Colonic mucosa (tissue), 4 donors: ENCODE data around the gene INHA. TPM values are rescaled to one million over a fixed set of nuclear protein-coding genes. Genes with fewer than 3 reads are reported as not detected.

ENCODE experiments used
- DNase-seq: peaks from one replicate; pipeline ENCODE4 v3.0.0-alpha.2; 2020
- H3K27ac ChIP-seq: fragments of 200-600 bp; one replicate; pipeline ENCODE4 v1.8.0; 2021
- H3K27me3 ChIP-seq: fragments of 200-600 bp; one replicate; pipeline ENCODE4 v1.8.0; 2021
- H3K36me3 ChIP-seq: fragments of 200-600 bp; one replicate; pipeline ENCODE4 v1.8.0; 2021
- H3K4me1 ChIP-seq: fragments of 200-600 bp; one replicate; pipeline ENCODE4 v1.8.0; 2021; ENCODE audit warnings: mild to moderate bottlenecking
- H3K4me3 ChIP-seq: fragments of 200-600 bp; one replicate; pipeline ENCODE4 v1.8.0; 2021
- H3K9ac ChIP-seq, 2 donors: one replicate each; pipeline ENCODE4 v1.7.0; 2013; ENCODE audit warnings: control low read depth in 2 of 2, low read depth in 2 of 2, low read length in 2 of 2
- H3K9me3 ChIP-seq: fragments of 200-600 bp; one replicate; pipeline ENCODE4 v1.8.0; 2021
- intact Hi-C: fragments of 100-400 bp; cut with DNase I; formaldehyde crosslinking; loops from one replicate; pipeline ENCODE4 v1.14.1; 2022
- total RNA-seq, 2 donors: library from RNA; stranded (reverse); fragmentation: NEBNext Ultra II Directional in 1 of 2; extraction: Animal tissue kit (Norgen Biotek cat#: 25700) in 1 of 2; gene quantifications; one replicate each; pipeline ENCODE4 v1.2.1, GENCODE V29; 2021
- TF ChIP-seq, protein P1 (sequence below): fragments of 200-600 bp; IDR thresholded peaks from one replicate; pipeline ENCODE4 v1.8.0; 2022; ENCODE audit warnings: antibody characterized with exemption, mild to moderate bottlenecking
- donor health status: healthy.
- donor health status: DM: no; HTN: no; CAD: no.
- donor health status: DM: no; HTN: no; CAD: no.

Gene INHA
- total RNA-seq, 2 donors from 2014 or later: not detected

GRCh38 chr2:219537657-219538488, 34.2 kb upstream of the INHA start:
- TF ChIP-seq, protein P1, sequence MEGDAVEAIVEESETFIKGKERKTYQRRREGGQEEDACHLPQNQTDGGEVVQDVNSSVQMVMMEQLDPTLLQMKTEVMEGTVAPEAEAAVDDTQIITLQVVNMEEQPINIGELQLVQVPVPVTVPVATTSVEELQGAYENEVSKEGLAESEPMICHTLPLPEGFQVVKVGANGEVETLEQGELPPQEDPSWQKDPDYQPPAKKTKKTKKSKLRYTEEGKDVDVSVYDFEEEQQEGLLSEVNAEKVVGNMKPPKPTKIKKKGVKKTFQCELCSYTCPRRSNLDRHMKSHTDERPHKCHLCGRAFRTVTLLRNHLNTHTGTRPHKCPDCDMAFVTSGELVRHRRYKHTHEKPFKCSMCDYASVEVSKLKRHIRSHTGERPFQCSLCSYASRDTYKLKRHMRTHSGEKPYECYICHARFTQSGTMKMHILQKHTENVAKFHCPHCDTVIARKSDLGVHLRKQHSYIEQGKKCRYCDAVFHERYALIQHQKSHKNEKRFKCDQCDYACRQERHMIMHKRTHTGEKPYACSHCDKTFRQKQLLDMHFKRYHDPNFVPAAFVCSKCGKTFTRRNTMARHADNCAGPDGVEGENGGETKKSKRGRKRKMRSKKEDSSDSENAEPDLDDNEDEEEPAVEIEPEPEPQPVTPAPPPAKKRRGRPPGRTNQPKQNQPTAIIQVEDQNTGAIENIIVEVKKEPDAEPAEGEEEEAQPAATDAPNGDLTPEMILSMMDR: no peak
- H3K9me3 ChIP-seq: no peaks in the 10 kb centered on the region
- DNase-seq: no peak
- intact Hi-C loops: no loop called here
- H3K27me3 ChIP-seq: no peaks in the 10 kb centered on the region
- no peak overlapping the region for H3K27ac ChIP-seq
- H3K36me3 ChIP-seq: no peaks in the 10 kb centered on the region
- no peak overlapping the region for H3K4me3 ChIP-seq
- H3K9ac ChIP-seq: no peak overlapping the region
- H3K4me1 ChIP-seq: peaks cover 4% of the 10 kb centered on the region

GRCh38 chr2:219538504-219538951, 33.6 kb upstream of the INHA start:
- intact Hi-C loops: no loop called here
- no peaks in the 10 kb centered on the region for H3K27me3 ChIP-seq
- H3K4me3 ChIP-seq: no peak overlapping the region
- H3K9me3 ChIP-seq: no peaks in the 10 kb centered on the region
- TF ChIP-seq, protein P1: no peak
- DNase-seq: no peak
- H3K9ac ChIP-seq: no peak overlapping the region
- H3K36me3 ChIP-seq: no peaks in the 10 kb centered on the region
- H3K27ac ChIP-seq: no peak overlapping the region
- peaks cover 4% of the 10 kb centered on the region for H3K4me1 ChIP-seq

DNA sequence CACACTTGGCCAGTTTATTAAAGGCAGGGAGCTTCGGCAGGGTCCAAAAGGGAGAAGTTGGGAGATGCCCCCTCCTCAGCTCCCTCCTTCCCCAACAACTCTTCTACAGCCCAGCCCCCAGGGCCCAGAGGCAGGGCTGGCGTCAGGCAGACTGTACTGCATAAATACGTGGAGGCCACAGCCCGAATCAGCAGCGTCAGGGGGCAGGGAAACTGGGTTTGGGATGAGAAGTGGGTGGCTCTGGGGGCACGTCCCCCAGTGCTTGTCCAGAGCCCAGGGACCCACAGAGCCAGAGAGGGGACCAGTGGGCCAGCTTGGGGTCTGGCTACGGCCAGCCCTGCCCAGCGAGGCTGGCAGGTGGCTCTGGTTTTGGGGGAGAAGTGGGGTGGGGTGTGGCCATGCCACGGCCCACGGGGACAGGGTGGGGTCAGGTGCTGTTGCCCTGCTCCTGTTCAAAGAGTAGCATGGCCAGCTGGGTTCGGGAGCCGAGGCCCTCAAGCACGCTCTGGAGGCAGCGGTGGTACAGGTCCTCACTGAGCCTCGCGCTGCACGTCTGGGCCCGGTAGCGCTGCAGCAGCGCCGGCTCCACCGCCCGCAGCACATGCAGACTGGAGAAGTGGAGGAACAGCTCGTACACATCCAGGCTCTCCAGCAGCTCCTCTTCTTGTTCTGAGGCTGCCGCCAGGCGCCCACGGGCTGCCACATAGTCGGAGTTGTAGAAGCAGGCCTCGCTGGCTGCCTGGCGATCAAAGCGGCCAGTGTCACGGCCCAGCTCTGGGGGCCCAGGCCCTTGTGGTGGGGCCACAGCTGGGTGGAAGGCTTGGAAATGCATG, 32.9 kb upstream of the INHA start:
- H3K9ac ChIP-seq: no peak overlapping the region
- peaks cover 4% of the 10 kb centered on the region for H3K4me1 ChIP-seq
- H3K27me3 ChIP-seq: no peaks in the 10 kb centered on the region
- no peak overlapping the region for H3K4me3 ChIP-seq
- TF ChIP-seq, protein P1: no peak
- intact Hi-C loops: no loop called here
- no peaks in the 10 kb centered on the region for H3K9me3 ChIP-seq
- no peak for DNase-seq
- no peaks in the 10 kb centered on the region for H3K36me3 ChIP-seq
- no peak overlapping the region for H3K27ac ChIP-seq

GRCh38 chr2:219539926-219540678, 32.0 kb upstream of the INHA start:
- DNase-seq: no peak
- TF ChIP-seq, protein P1: no peak

More at GRCh38 chr2:219539926-219540678, 32.0 kb upstream of the INHA start:
- intact Hi-C loops: loop anchor here (2.0 to 5.0 kb wide), 2 partner anchors 103 to 147 kb away; no protein-coding TSS in a partner anchor
- Histone ChIP-seq H3K36me3 (no peaks in the 10 kb centered on the region), H3K27ac (no peak overlapping the region), H3K27me3 (no peaks in the 10 kb centered on the region), H3K9ac (no peak overlapping the region), H3K9me3 (no peaks in the 10 kb centered on the region), H3K4me3 (no peak overlapping the region), H3K4me1 (peaks cover 4% of the 10 kb centered on the region)
